DMS53 (cell line): ENCODE results near the gene OR13H1.

Experiments
- DNase-seq: peaks from one replicate; lab custom pipeline; 2025; lab: John Stamatoyannopoulos, UW

OR13H1 gene

GRCh38 chrX:131543774-131544173 is at the start of gene OR13H1:
OR13H1 (plus strand) TSS chrX:131544074; CDS start chrX:131544074, 0 bp downstream.
- DNase-seq = no peak

- DNase-seq = peak; percentile 10
These were observed 42.3 kb upstream of the OR13H1 start for GRCh38 chrX:131501556-131501955.

- no peak for DNase-seq
These were observed 30.5 kb upstream of the OR13H1 start for GRCh38 chrX:131513159-131513914.

GRCh38 chrX:131521824-131522223 is 22.1 kb upstream of the OR13H1 start:
- DNase-seq = no peak

DNA sequence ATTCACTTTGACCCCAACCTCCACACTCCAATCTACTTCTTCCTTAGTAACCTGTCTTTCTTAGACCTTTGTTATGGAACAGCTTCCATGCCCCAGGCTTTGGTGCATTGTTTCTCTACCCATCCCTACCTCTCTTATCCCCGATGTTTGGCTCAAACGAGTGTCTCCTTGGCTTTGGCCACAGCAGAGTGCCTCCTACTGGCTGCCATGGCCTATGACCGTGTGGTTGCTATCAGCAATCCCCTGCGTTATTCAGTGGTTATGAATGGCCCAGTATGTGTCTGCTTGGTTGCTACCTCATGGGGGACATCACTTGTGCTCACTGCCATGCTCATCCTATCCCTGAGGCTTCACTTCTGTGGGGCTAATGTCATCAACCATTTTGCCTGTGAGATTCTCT is 344 bp downstream of the OR13H1 start:
- DNase-seq = no peak

- DNase-seq = no peak
These were observed 5.1 kb downstream of the OR13H1 start for GRCh38 chrX:131549011-131549410.

- peak; percentile 30 for DNase-seq
These were observed 8.6 kb downstream of the OR13H1 start for GRCh38 chrX:131552453-131552852.

DNA sequence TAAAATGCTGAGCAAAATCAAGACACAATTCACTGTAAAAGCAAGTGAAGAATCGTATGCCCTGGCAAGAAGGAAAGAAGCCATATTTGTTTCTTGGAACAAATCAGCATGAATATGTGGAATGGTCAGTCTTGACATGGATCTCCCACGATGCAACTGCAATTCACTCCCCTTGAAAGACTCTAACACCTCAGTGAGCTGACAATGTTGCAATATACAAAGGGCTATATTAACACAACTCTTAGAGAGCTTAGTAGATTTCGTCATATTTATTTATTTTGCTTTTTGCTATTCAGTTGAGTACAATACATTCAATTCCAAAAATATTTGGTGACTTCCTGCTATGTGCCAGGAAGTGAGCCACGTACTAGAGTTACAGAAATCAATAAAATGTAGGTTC is 14.7 kb downstream of the OR13H1 start:
- no peak for DNase-seq

GRCh38 chrX:131564553-131565229 is 20.8 kb downstream of the OR13H1 start:
- DNase-seq = no peak

DNA sequence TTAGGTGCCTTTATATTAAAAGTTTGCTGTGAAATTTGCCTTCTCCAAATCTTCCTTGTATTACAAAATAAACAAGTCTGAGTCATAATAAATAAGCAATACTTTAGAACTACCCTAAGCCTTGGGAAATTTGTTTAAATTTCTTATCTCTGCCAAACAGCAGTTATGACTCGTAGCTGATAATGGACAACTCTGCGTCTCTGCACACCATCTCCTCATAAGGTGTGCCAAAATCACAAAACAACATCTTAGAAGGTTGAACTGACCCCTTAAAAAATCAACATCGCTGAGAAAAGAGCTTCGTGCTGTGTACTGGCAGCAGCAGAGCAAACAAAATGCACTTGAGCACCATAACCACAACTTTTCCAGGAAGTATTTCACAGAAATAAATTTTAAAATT is 22.0 kb downstream of the OR13H1 start:
- DNase-seq = peak; percentile 27

DNA sequence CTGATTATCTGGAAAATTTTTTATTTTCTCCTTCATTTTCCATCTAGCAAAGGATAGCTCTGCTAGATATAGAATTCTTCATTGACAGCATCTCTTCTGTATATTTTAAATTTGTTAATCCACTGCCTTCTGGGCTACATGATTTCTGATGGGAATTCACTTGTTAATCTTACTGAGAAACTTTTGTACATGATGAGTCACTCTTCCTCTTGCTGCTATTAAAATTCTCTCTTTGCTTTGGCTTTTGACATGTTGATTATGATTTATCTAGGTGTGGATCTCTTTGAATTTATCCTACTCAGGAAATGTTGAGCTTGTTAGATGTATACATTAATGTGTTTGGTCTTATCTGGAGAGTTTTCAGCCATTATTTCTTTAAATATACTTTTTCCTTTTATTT is 27.5 kb downstream of the OR13H1 start:
- DNase-seq = peak; percentile 21

DNA sequence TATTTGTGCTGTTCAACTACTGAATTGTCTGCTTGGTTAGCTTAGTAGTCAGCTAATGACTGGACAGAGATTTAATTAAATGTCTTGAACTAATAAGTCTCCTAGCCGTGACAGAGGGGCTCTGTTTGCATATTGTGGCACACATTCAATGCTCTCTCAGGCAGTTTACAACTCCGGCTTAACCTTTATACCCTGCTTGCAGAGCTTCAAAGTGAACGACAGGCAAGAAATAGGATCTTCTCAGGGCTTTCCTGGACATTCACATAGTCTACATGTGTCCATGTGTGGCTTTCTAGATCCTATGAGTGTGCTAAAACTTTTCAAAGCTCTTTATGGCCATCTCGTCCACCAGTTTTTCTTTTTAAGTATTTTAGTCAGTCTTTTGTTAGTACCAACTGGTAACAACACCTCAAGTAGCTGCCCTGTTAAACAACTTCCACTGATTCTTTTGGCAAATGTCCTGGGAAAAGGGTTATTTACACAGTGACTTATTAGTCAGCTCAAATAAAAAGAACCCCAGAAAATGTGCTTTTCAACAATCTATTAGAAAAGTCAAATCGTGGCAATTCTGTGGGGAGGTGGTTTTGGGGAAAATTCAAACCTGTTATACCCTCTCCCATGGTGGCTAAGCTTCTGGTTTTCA is 28.6 kb downstream of the OR13H1 start:
- peak; percentile 24 for DNase-seq

GRCh38 chrX:131577413-131577812 is 33.5 kb downstream of the OR13H1 start:
- DNase-seq = no peak

- DNase-seq = peak; percentile 48
These were observed 34.3 kb downstream of the OR13H1 start for GRCh38 chrX:131577999-131578734.

DNA sequence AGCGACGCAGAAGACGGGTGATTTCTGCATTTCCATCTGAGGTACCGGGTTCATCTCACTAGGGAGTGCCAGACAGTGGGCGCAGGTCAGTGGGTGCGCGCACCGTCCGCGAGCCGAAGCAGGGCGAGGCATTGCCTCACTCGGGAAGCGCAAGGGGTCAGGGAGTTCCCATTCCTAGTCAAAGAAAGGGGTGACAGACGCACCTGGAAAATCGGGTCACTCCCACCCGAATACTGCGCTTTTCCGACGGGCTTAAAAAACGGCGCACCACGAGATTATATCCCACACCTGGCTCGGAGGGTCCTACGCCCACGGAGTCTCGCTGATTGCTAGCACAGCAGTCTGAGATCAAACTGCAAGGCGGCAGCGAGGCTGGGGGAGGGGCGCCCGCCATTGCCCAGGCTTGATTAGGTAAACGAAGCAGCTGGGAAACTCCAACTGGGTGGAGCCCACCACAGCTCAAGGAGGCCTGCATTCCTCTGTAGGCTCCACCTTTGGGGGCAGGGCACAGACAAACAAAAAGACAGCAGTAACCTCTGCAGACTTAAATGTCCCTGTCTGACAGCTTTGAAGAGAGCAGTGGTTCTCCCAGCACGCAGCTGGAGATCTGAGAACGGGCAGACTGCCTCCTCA is 35.0 kb downstream of the OR13H1 start:
- peak; percentile 53 for DNase-seq

GRCh38 chrX:131588995-131589394 is 45.1 kb downstream of the OR13H1 start:
- DNase-seq = no peak
